HG02798 (cell line): ENCODE measurements around the gene NFKBIE.

Experiments used
- ATAC-seq: cut with Tn5 transposase; IDR thresholded peaks from one replicate; pipeline ENCODE4 v1.9.1; 2021; ENCODE audit warnings: mild to moderate bottlenecking; ENCODE audit not compliant: unreplicated experiment, poor library complexity

NFKBIE gene

DNA sequence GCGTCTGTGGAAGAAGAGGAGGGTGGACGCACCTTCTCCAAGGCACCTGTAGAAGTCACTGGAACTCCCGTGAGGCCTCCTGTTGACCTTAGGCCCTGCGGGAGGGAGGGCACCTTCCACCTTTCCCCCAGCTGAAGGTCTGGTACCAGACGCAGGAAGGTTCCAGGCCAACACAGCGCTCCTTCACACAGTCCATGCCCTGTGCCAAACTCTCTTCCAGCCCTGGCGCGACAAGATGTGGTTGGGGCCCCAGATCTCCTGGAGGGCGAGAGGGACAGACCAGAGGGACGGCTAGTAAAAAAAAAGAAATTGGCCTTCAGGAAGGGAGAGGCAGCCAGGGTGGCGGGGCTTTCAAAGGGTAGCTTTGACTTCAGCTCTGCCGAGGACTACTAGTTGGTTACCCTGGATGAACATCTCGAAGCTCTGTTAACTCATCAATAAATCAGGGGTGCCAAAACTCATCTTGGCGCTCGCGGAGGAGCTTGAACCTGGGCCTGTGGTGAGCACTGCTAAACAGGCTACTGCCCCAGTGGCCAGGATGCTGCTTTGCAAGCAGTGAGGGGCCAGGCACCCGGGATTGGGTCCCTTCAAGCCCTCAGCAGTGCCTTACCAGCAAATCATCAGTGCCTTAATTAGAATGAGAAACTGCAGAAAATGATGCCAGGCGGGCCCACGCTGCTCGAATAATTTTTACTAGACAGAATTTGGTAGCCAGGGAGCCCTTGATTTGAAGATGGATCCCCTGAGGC, 32.9 kb upstream of the NFKBIE start:
- ATAC-seq, result no peak

DNA sequence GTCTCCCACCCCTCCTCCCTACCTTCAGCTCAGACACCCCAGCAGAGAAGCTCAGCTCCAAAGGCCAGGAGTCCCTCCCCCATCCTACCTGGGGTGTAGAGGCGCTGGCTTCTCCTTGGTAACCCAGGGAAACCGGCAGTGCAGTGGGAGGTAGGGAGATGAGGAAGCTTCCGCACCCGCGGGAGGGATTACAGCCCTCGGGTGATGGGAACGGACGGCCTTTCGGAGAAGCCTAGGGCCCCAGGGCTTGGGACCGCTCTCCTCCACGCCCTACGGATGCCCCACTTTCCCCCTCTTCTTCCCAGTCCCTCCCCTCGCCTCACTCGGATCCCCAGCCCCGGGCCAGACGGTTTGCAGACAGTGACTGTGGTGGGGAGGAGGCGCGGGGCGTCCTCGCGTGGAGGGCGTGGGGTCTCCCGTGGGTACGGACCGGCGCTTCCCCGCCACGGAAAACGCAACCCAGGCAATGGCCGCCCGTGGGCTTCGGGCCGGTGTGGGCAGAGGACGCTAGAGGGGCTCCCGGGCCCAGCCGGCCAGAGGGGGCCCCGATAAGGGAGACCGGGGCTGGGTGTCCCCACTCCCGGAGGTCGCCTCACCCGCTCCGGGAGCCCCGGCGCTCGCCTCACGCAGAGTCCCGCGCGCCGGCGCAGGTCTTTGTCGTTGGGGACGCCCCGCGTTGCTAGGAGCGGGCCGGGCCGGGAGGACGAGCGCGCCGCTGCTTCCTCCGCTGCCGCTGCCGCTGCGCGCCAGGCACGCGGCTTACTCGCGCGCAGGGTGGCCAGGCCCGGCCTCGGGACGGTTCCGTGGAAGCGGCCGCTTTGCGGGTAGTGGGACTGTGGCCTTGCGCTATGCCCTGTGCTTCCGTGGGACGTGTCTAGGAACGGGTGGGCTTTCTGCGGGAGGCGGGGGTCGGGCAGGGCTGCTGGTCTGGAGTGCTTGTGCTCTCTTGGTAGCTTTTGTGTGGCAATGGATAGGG, 32.0 kb upstream of the NFKBIE start:
- ATAC-seq, result no peak

DNA sequence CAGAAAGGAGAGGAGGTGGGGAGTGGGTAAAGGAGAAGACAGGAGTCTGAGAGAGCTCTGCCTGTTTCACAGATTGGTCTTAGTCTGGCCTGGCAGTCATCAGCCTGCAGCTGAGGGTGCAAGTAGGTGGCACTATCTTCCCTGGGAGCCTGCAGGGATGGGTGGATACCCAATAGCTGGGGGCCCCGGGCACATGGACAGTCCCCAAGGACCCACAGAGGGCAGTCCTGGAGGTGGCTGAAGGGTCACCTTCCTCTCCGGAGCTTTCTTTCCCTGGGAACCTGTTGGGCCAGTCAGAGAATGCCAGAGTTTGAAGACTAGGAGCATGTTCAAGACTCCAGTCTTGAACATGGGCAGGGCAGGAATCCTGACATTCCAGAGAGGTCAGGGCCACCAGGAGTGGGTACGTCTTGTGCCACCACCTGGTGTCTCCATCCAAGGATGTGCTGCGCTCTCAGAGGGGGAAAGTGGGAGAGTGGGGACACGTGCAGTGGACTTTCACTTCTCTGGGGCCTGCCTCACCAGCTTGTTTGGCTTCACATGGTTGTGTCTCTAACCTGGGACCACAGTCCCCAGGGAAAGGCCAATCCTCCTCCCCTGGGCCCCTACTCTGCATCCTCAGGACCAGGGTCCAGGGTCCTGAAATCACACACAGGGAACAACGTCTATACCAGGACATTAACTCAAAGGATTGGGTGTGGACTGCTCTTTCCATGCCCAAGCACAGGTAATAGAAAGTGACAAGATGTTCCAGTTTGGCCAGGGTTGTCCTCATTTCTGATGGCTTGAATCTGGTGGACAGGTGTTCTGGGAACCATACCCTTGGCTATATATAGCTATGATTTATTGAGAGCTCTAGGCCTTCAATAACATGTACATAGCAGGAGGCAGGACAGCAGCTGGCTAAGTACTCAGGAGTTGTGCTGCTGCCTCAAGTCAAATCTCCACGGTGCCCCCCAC, 29.8 kb upstream of the NFKBIE start:
- ATAC-seq, result no peak

DNA sequence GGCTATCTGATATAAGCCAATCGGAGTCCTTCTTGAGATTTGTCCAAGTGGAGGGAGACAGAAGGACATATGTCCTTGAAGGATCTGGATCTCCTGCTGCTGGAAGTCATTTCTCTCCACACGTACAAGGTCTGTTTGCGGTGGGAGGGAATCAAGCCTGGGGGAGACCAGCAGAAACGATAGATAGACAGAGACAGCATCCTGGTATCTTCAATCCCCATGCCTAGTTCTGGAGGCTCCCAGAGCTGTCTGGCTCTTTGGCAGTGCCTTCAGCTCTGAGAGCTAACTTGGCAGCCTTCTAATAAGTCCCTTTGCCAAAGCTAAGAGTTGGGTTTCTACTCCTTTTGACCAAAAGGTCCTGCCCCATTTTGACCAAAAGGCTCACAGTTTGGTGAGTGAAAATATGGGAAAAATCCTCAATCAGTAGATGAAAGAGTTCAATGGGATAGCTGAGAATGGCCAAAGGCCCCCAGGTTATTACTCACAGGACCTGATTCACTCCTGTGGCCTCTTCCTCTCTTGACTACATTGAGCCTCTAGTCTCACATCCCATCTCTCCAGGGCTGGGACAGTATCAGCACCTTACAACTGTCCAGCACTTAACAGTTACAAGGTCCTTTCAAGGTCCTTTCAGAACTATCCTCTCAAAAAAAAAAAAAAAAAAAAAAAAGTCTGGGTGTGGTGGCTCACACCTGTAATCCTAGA, 27.5 kb upstream of the NFKBIE start:
- no peak for ATAC-seq

DNA sequence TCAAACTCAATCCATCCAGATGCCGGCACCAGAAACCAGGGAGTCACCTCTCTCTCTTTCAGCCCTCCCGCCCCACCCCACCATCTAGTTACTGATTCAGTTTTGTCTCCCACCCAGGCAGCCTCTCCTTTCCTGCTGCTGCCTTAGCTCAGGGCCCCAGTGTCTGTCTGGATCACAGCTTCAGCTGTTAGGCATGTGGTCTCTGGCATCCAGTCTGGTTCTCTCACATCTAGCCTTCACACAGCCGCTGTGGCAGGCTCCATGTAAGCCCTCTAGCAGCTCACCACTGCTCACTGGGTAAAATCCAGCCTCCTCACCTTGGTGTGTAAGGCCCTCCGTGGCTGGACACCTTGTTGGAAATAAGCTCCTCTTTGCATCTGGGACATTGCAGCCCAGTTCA, 26.5 kb upstream of the NFKBIE start:
- ATAC-seq, result no peak

DNA sequence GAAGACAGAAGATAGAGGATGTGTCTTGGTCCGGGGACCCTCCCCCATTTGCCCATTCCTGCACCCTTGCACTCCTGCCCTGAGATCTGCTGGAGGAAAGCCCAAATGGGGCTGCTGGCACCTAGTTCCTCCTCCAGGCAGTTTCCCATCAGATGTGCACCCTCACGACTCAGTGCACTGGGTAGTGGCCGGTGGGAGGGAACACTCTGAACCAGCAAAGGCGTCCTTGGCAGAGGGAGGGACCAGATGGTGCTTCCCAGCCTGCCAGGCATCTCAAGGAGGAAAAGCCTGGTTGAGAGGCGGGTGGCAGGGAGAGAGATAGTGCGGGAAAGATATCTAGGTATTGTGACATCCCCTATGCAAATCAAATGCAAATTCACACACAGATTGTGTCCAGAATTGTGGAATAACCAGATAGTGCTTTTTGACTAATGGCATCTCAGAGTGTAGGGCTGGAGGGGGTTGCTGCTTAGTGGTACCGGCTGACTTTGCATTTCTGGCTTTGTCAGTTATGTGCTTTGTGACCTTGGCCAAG, 24.4 kb upstream of the NFKBIE start:
- ATAC-seq, result no peak

DNA sequence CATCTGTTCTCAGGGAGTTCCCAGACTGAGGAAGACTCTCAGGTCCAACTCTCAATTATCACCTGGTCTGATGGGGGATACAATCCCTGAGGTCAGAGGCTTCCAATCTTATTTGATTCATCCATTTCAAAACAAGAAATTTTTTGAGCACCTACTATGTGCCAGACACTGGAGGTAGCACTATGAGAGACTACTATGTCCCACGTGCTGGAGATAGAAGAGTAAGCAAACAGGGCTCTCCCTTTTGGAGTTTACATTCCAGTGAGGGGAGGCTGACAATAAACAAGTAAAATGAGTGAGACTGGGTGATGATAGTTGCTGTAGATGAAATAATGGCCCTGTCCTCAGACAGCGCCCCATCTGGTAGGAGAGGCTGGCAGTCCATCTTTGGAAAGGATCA, 21.4 kb upstream of the NFKBIE start:
- no peak for ATAC-seq

DNA sequence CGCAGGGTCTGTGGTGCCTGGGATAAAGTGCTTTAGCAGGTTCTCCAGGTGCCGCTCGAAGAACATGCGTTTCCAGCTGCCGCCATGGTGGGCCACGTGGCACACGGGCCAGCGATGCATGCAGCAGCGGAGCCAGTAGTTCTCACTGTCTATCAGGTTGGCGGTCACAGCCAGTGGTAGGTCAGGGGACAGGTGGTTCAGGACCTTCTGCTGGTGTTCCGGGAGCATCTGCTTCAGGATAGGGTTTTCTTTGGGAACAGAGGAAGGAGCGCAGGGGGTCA, 20.9 kb upstream of the NFKBIE start:
- ATAC-seq, result no peak

DNA sequence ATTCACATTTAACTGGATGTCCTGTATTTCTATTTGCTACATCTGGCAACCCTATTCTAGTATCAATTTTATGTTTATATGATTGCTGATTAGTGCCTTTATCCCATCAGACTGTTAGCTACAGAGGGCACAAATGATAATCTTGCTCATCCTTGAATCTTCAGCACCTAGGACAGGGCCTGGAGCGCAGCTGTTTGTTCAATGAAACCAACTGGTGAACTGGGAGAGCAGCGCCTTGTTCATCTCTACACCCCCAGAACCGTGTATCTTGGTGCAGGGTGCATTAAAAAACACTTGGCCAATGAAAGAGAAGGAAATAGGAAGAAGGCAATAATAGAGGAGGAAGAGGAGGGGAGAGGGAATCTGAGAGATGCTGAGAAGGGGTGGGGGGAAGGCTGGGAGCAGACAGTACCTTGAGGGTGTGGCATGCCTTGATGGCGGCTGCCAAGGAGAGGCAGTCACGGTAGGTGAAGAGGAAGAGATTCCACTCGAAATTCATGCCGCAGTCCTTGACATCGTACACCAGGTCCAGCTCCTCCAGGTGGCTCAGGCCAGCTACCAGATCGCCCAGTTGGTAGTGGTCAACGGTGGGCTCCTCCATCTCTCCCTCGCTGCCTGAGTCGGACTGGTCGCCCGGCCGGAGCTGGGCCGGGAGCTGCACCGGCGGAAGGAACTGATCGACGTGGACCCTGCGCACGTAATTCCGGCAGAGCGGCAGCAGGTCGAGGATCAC, 20.4 kb upstream of the NFKBIE start:
- ATAC-seq, result no peak

DNA sequence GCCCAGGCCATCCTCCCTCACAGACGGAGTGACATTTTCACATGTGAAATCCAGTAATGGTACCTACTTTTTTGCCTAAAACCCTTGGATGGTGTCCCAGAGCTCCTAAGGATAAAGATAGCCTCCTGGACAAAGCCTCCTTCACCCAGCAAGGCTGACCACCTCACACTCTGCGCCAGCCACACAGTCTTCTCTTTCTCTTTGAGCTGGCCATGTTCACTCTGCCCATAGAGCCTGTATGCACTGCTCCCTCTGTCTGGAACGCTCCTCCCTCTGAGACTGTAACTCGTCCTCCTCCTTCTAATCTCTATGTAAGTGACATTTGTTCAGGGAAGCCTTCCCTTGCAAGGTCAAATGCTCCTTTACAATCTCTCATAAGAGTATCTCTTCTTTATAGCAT, 19.5 kb upstream of the NFKBIE start:
- no peak for ATAC-seq

DNA sequence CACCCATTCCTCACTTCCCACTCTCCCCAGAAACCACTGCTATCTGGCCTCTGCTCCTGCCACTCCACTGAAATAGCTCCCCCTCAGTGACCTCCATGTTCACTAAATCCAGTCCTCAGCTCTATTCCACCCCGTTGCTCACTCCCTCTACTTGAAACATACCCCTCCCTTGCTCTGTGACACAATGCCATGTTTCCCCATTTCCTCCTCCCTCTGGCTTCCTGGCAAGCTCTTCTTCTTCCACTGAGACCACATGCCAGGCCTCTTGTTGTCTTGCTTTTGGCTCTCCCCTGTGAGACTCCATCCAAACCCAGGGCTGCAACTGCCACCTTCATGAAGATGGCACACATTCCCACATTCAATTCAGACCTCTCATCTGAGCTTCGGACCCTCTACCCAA, 18.8 kb upstream of the NFKBIE start:
- no peak for ATAC-seq

DNA sequence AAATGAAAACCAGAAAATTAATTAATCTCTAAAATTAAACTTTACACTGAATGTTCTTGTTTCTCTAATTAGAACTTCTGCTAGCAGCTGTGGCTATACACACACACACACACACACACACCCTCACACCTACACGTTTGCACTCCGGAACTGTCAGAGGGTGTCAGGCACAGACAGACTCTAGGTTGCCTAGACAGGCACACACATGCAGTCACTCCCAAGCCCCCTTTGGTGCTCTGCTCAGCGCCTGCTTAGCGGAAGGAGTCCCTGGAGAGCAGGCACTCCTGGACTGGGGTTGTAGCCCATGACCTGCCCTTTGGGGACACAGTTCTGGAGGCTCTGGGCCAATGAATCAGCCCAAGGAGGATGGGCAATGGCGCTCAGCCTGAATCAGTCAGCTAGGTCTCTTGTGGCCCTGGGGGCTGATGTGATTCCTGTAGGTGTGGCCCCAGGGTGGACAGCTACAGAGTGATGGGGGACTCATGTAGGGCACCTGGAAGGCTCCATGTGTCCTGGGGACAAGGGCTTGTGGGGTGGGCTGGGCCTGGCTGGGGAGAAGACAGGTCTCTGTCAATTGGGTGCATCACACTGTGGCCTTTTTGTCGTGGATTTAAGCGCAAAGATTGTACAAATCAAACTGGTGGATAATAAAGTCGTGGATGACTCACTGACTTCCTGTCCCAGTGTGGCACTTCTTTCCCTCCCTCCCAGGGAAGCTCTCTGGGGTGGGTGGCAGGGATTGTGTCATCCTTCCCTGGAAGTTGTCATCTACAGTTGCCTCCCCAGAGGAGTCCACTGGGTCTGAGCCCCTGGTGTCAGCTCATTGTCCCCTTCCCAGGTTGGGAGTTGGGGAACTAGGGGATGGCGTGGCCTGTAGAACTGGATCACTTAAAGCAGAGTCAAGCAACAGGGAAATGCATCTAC, 13.7 kb upstream of the NFKBIE start:
- no peak for ATAC-seq

DNA sequence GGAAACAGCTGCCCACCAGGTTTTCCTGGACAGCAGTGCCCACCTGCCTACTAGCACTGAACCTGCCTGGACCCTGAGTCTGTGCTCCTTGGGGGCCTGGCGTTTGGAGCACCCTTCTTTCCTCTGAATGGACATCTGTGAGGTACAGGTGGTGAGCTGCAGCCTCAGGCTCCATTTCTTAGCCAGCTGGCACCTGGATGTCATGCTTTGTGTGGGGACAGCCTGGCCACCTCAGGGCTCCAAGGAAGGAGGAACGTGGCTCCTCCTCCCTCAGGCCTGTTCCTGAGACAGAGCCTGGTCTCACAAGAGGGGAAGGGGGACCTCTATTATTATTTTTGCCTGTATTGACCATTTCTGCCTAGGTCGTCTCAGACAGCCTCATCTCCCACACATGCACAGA, 13.0 kb upstream of the NFKBIE start:
- ATAC-seq, result no peak

DNA sequence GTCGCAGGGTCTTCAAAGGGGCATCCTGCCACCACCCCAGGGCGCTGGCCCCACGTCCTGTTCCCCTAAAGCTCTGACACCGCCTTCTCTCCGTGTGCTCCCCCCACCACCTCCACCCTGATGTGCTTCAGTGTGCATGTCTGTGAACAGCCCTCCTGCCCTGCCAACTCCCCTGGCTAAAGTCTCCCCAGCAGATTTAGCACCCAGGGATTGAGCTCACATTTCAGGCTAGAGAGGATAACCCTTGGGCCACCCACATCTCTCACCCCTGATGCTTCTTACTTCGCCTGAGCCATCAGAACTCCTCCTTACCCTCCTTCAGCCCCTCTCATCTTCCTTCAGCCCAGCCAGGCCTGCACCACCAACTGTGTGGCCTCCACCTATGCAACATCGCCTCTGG, 12.4 kb upstream of the NFKBIE start:
- ATAC-seq, result no peak

DNA sequence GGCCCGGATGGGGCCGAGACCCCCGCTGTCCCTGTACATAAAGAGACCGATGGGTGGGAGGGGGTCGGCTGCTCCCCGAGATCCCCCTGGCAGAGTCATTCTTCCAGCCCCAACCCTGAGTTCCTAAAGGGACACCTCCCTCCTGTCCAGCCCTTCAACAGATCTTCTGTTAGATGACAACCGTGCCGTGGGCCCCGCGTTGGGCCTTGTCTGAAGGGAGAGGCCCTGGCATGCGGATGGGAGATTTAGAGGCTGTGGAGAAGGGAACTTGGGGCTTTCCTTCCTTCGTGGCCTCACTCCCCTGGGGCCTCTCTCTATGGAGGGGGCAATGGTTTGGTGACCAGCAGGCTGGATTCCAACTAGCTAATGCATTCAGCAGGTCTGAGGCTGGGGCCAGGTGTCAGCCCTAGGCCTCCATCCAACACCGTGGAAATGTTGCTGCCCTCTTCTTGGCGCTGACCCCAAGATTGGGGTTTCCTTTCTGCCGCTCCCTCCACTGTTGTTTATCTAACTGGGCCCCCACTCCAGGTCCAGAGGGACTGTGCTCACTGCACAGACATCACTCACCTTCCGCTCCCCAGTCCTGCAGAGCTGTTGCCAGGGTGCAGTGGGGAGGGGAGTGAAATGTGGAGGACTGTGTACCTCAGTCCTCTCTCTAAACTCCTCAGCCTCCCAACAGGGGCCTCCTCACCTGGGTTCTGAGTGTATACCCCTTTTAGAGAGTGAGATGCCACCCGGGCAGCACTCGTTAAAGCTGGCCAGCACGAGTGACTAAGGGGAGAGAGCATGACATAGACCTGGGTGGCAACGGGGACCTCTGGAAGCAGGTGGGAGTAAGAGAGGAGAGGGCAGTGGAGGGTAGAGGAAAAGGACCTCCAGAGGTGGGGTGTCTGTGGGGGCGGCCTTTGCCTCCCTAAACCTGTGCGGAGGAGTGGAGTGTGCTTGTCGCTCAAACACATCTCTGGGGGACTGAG, 11.6 kb upstream of the NFKBIE start:
- ATAC-seq, result no peak

DNA sequence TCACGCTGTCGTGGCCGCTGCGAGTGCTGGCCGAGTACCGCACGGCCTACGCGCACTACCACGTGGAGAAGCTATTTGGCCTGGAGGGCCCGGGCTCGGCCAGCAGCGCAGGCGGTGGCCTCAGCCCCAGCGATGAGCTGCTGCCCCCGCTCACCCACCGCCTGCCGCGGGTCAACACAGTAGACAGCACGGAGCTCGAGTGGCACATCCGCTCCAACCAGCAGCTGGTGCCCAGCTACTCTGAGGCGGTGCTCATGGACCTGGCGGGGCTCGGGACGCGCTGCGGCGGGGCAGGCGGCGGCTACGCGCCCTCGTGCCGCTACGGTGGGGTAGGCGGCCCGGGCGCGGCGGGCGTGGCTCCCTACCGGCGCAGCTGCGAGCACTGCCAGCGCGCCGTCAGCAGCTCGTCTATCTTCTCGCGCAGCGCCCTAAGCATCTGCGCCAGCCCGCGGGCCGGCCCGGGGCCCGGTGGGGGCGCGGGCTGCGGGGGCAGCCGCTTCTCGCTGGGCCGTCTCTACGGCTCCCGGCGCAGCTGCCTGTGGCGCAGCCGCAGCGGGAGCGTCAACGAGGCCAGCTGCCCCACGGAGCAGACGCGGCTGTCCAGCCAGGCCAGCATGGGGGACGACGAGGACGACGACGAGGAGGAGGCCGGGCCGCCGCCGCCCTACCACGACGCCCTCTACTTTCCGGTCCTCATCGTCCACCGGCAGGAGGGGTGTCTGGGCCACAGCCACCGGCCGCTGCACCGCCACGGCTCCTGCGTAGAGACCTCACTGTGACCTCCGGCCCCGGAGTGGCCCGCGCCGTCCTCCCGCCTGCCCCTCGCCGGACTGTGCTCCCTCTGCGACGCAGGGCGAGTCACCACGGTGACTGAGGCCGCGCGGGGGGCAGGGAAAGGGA, 10.6 kb upstream of the NFKBIE start:
- no peak for ATAC-seq
